Fibroblast of lung (primary cell): ENCODE results near the gene TOM1.

Experiments
- EZH2 ChIP-seq: IDR thresholded peaks from 2 replicates; pipeline ENCODE4 v1.5.1; 2012; ENCODE audit warnings: low read length, control low read depth, mild to moderate bottlenecking; ENCODE audit errors: missing control alignments
- TF ChIP-seq, protein P1 (sequence below), 2 donors: IDR thresholded peaks in 1 of 2; conservative IDR thresholded peaks in 1 of 2; 1 replicate in 1 of 2; 2 replicates in 1 of 2; pipeline ENCODE4 v1.5.1; 2011 to 2012; ENCODE audit warnings: low read length in 2 of 2, control low read depth in 1 of 2, inconsistent platforms in 1 of 2, low read depth in 1 of 2, mild to moderate bottlenecking in 1 of 2

- TF ChIP-seq, protein P1, sequence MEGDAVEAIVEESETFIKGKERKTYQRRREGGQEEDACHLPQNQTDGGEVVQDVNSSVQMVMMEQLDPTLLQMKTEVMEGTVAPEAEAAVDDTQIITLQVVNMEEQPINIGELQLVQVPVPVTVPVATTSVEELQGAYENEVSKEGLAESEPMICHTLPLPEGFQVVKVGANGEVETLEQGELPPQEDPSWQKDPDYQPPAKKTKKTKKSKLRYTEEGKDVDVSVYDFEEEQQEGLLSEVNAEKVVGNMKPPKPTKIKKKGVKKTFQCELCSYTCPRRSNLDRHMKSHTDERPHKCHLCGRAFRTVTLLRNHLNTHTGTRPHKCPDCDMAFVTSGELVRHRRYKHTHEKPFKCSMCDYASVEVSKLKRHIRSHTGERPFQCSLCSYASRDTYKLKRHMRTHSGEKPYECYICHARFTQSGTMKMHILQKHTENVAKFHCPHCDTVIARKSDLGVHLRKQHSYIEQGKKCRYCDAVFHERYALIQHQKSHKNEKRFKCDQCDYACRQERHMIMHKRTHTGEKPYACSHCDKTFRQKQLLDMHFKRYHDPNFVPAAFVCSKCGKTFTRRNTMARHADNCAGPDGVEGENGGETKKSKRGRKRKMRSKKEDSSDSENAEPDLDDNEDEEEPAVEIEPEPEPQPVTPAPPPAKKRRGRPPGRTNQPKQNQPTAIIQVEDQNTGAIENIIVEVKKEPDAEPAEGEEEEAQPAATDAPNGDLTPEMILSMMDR (conservative IDR thresholded peaks at IDR 0.05 in 1 of 2, IDR thresholded peaks at IDR 0.05 in 1 of 2; ENCODE audit: low read depth in 1 of 2, low read length in 2 of 2) = no peak
- no peak for TF ChIP-seq EZH2
These were observed 79.7 kb downstream of the TOM1 start for GRCh38 chr22:35379146-35379993.
